Endothelial cell of umbilical vein (primary cell): ENCODE results near the gene NYAP2. TPM values are rescaled to one million over a fixed set of nuclear protein-coding genes. Genes with fewer than 3 reads are reported as not detected.

Experiments
- BruUV-seq: library from RNA; stranded (reverse); fragments of 400-500 nt; replicated peaks from 2 replicates; lab custom pipeline; 2021; lab: Mats Ljungman, UMichigan
- CTCF ChIA-PET: fragments of 300-600, 350-600 bp; sonication (Branson Sonifier 250); formaldehyde crosslinking; loops from one replicate; lab custom pipeline; 2021; ENCODE audit warnings: antibody characterized with exemption, inconsistent platforms; lab: Charles Lee
- POLR2A ChIA-PET: fragments of 300-600, 350-600 bp; sonication (Branson Sonifier 250); formaldehyde crosslinking; loops from one replicate; lab custom pipeline; 2021; ENCODE audit warnings: antibody characterized with exemption, inconsistent platforms; lab: Charles Lee
- DNase-seq: peaks from one replicate; pipeline ENCODE4 v3.0.0-alpha.2; 2011; ENCODE audit warnings: low read depth, low spot score
- FAIRE-seq: peaks from 2 replicates; lab custom pipeline; 2011; peaks lifted over from hg19 to GRCh38; lab: Jason Lieb, UNC
- H2AFZ ChIP-seq: 2 replicates; pipeline ENCODE4 v1.6.0; 2012; ENCODE audit warnings: low read depth, low read length, control low read depth, inconsistent platforms
- H3K27ac ChIP-seq: 2 replicates; pipeline ENCODE4 v1.5.1; 2011; ENCODE audit warnings: low read depth, mild to moderate bottlenecking, control low read depth, low read length, moderate library complexity; ENCODE audit not compliant: insufficient read depth
- H3K27me3 ChIP-seq, 2 experiments: 2 replicates each; pipeline versions ENCODE4 v1.6.0 to v1.6.1; 2011; ENCODE audit warnings: low read length in 2 of 2, mixed read lengths in 1 of 2; ENCODE audit not compliant: control insufficient read depth in 2 of 2, insufficient read depth in 2 of 2
- H3K36me3 ChIP-seq, 2 experiments: 2 replicates in 1 of 2; 3 replicates in 1 of 2; pipeline ENCODE4 v1.5.1; 2011; ENCODE audit warnings: low read length in 2 of 2, mild to moderate bottlenecking in 1 of 2, moderate library complexity in 1 of 2; ENCODE audit not compliant: control insufficient read depth in 2 of 2, insufficient read depth in 2 of 2; ENCODE audit errors: extremely low read depth in 1 of 2
- H3K4me1 ChIP-seq: 3 replicates; pipeline ENCODE4 v1.5.1; 2011; ENCODE audit warnings: mild to moderate bottlenecking, low read length; ENCODE audit not compliant: control insufficient read depth, insufficient read depth; ENCODE audit errors: extremely low read depth
- H3K4me2 ChIP-seq: 2 replicates; pipeline ENCODE4 v1.6.1; 2011; ENCODE audit warnings: low read length, control low read depth, mixed read lengths; ENCODE audit not compliant: insufficient read depth
- H3K4me3 ChIP-seq, 3 experiments: fragments of 200-600 bp in 1 of 3; sonication (generic), shearing (Covaris generic) in 1 of 3; replicated peaks in 1 of 3; 2 replicates each; pipeline ENCODE4 v1.5.1; 2011 to 2016; ENCODE audit warnings: control low read depth in 3 of 3, low read length in 3 of 3, mild to moderate bottlenecking in 2 of 3, inconsistent platforms in 1 of 3, low read depth in 1 of 3, moderate library complexity in 1 of 3; ENCODE audit not compliant: insufficient read depth in 1 of 3
- H3K79me2 ChIP-seq: 2 replicates; pipeline ENCODE4 v1.6.0; 2012; ENCODE audit warnings: low read length, inconsistent platforms; ENCODE audit not compliant: control insufficient read depth, insufficient read depth
- H3K9ac ChIP-seq: replicated peaks from 2 replicates; pipeline ENCODE3; 2011; ENCODE audit warnings: low read length, control low read depth; ENCODE audit not compliant: insufficient read depth; ENCODE audit errors: extremely low read depth
- H3K9me1 ChIP-seq: replicated peaks from 3 replicates; pipeline ENCODE4 v1.6.0; 2011; ENCODE audit warnings: mild to moderate bottlenecking, low read length; ENCODE audit not compliant: control insufficient read depth, insufficient read depth; ENCODE audit errors: extremely low read depth
- H3K9me3 ChIP-seq: replicated peaks from 2 replicates; pipeline ENCODE4 v1.5.1; 2012; ENCODE audit warnings: low read length, inconsistent platforms; ENCODE audit not compliant: control insufficient read depth, insufficient read depth
- H4K20me1 ChIP-seq: replicated peaks from 2 replicates; pipeline ENCODE3; 2011; ENCODE audit warnings: mild to moderate bottlenecking, low read length; ENCODE audit not compliant: control insufficient read depth, insufficient read depth; ENCODE audit errors: extremely low read depth
- EZH2 ChIP-seq: IDR thresholded peaks from 2 replicates; pipeline ENCODE4 v1.6.1; 2012; ENCODE audit warnings: borderline replicate concordance, low read depth, mild to moderate bottlenecking, moderate library complexity, low read length, inconsistent platforms; ENCODE audit not compliant: severe bottlenecking
- FOS ChIP-seq: IDR thresholded peaks from 2 replicates; pipeline ENCODE4 v1.6.1; 2011; ENCODE audit warnings: mild to moderate bottlenecking, low read length, moderate library complexity, borderline replicate concordance; ENCODE audit not compliant: insufficient read depth
- GATA2 ChIP-seq: IDR thresholded peaks from 2 replicates; pipeline ENCODE4 v1.7.0; 2011; ENCODE audit warnings: low read depth, mild to moderate bottlenecking, moderate library complexity, mixed read lengths, low read length; ENCODE audit not compliant: insufficient read length, insufficient read depth
- JUN ChIP-seq: IDR thresholded peaks from 2 replicates; pipeline ENCODE4 v1.6.1; 2011; ENCODE audit warnings: borderline replicate concordance, low read depth; ENCODE audit not compliant: insufficient read length, insufficient read depth
- MYC ChIP-seq: IDR thresholded peaks from one replicate; pipeline ENCODE4 v1.6.1; 2011; ENCODE audit warnings: mild to moderate bottlenecking, low read depth, low read length
- POLR2A ChIP-seq: IDR thresholded peaks from 2 replicates; pipeline ENCODE4 v1.6.1; 2012; ENCODE audit warnings: low read depth, mild to moderate bottlenecking, control low read depth, low read length
- POLR2AphosphoS5 ChIP-seq: IDR thresholded peaks from 2 replicates; pipeline ENCODE4 v1.6.1; 2012; ENCODE audit warnings: low read depth, mild to moderate bottlenecking, control low read depth, low read length, moderate library complexity; ENCODE audit not compliant: insufficient read depth
- dilution Hi-C: fragments of 300-500 bp; cut with MboI; formaldehyde crosslinking; loops from one replicate; pipeline ENCODE4 v1.15.0; 2019; ENCODE audit warnings: low sequenced_read_pairs; ENCODE audit not compliant: extremely low pct_ligation_motif_present
- intact Hi-C: fragments of 100-400 bp; cut with micrococcal nuclease; formaldehyde crosslinking; loops from one replicate; pipeline ENCODE4 v1.10.0; 2022
- polyA plus RNA-seq, 4 experiments: library from polyadenylated mRNA; depleted of rRNA in 3 of 4; stranded (reverse) in 3 of 4; unstranded in 1 of 4; fragments of >200 nt; gene quantifications; 2 replicates each; pipeline versions ENCODE4 v1.2.1 to v1.2.3, GENCODE V29; 2011 to 2012; ENCODE audit warnings: missing spikeins in 1 of 4
- total RNA-seq: library from RNA; stranded (reverse); gene quantifications from 2 replicates; pipeline ENCODE4 v1.2.3, GENCODE V29; 2021
- TF ChIP-seq, protein P1 (sequence below): IDR thresholded peaks from 2 replicates; pipeline ENCODE4 v1.6.1; 2011; ENCODE audit not compliant: insufficient read depth, insufficient read length
- TF ChIP-seq, protein P2 (sequence below), 2 donors: IDR thresholded peaks; 1 replicate in 1 of 2; 2 replicates in 1 of 2; pipeline ENCODE4 v1.5.1; 2011; ENCODE audit warnings: low read length in 2 of 2, mild to moderate bottlenecking in 2 of 2, moderate library complexity in 2 of 2, control low read depth in 1 of 2, inconsistent platforms in 1 of 2, low read depth in 1 of 2; ENCODE audit not compliant: insufficient read depth in 1 of 2; ENCODE audit errors: extremely low read depth in 1 of 2

The NYAP2 gene
- total and polyA plus RNA-seq, 2 donors (not counting 3 experiments of a cell fraction or from before 2014, with no cell fraction given) = not detected

DNA sequence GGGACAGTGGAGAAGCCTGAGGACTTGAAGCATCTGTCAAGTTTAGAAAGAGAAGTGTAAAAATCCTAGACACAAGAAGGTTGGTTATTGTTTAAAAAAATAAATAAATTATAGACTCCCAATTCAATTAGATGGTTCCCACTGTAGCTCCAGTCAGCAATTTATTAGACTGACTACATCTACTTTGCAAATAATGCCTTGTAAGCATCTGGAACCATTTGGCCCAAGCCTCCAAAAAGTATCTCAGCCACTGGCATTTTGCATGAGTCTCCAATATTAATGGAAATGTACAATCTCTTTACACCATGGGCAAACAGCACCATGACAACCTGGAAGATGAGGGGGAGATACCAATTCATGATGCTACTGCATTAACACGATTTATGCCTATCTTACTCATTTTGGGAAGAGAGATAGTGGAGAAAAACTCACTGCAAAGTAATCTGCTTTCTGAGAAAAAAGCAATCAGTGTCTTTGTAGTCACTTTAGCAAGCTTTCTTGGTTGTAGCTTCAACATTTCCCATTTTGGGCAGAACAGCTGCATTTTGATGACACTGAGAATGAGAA is 2.8 kb downstream of the NYAP2 start:
- Histone ChIP-seq H3K4me2 (no peak overlapping the region), H3K27me3 (no peaks in the 10 kb centered on the region), H3K4me3 (no peak overlapping the region), H3K9me1 (no peaks in the 10 kb centered on the region), H3K79me2 (no peaks in the 10 kb centered on the region), H4K20me1 (no peaks in the 10 kb centered on the region), H3K4me1 (no peaks in the 10 kb centered on the region), H3K36me3 (no peaks in the 10 kb centered on the region), H3K27ac (no peak overlapping the region), H3K9me3 (no peaks in the 10 kb centered on the region), H3K9ac (no peak overlapping the region), H2AFZ (no peak overlapping the region)
- POLR2A ChIA-PET = no interaction called here
- TF ChIP-seq, protein P1, sequence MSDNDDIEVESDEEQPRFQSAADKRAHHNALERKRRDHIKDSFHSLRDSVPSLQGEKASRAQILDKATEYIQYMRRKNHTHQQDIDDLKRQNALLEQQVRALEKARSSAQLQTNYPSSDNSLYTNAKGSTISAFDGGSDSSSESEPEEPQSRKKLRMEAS = no peak
- TF ChIP-seq JUN (no peak), POLR2AphosphoS5 (no peak), POLR2A (no peak), FOS (no peak), MYC (no peak), EZH2 (no peak), GATA2 (no peak)
- TF ChIP-seq, protein P2, sequence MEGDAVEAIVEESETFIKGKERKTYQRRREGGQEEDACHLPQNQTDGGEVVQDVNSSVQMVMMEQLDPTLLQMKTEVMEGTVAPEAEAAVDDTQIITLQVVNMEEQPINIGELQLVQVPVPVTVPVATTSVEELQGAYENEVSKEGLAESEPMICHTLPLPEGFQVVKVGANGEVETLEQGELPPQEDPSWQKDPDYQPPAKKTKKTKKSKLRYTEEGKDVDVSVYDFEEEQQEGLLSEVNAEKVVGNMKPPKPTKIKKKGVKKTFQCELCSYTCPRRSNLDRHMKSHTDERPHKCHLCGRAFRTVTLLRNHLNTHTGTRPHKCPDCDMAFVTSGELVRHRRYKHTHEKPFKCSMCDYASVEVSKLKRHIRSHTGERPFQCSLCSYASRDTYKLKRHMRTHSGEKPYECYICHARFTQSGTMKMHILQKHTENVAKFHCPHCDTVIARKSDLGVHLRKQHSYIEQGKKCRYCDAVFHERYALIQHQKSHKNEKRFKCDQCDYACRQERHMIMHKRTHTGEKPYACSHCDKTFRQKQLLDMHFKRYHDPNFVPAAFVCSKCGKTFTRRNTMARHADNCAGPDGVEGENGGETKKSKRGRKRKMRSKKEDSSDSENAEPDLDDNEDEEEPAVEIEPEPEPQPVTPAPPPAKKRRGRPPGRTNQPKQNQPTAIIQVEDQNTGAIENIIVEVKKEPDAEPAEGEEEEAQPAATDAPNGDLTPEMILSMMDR (IDR thresholded peaks at IDR 0.05; ENCODE audit: extremely low read depth in 1 of 2, insufficient read depth in 1 of 2, low read depth in 1 of 2, low read length in 2 of 2) = no peak
- CTCF ChIA-PET = no interaction called here
- DNase-seq (no peak), FAIRE-seq (no peak)
- BruUV-seq = no TSS peak
- dilution Hi-C loops (no loop called here), intact Hi-C loops (no loop called here)
